ENCODE data around the gene DEPP1. TPM values are rescaled to one million over a fixed set of nuclear protein-coding genes. Genes with fewer than 3 reads are reported as not detected.

The DEPP1 gene
- polyA plus RNA-seq, 1 donor from 2014 or later: not detected

DNA sequence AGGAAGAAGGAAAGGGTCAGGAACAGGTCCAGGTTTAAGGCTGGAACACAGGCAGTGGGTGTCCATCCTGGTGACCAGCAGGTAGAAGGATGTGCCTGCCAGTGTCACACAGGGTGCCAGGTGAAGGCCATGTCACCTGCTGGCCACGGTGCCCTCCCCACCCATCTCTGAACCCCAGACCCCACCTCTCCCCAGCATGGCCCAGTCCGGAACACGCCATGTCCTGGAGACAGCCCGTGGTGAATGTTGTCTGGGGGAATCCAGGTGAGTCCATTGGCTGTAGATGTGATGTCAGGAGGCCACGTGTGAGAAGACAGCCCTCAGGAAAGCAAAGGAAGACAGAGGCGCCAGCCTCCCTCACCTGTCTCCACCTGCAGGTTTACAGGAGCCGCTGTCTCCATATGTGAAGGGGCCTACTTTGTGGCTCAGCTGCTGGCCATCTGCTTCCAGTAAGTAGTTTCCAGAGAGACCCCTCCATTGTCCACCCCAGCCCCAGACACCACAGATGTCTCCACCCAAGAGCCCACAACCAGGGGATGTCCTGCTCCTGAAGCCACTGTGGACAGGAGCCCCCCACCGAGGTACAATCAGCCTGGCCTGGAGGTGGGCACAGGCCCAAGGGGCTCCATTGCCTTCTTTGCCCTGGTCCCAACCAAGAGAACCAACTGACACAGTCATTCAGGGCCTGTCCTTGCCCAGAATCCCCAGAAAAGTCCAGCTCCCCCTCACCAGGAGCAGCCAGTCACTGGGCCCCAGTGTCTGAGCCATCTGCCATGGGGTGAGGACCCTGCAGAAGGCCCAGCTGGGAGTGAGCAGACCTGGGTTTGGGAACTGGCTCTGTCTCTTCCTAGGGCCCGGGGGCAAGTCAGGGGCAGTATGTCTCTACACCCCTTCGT lies 46.7 kb downstream of the DEPP1 start:
- no peaks in the 10 kb centered on the region for H3K9me3 Mint-ChIP-seq
- no peak overlapping the region for H3K4me3 Mint-ChIP-seq
- H3K4me1 Mint-ChIP-seq: no peaks in the 10 kb centered on the region
- no peaks in the 10 kb centered on the region for H3K27me3 Mint-ChIP-seq
- H3K27ac Mint-ChIP-seq: no peak overlapping the region
- H3K36me3 Mint-ChIP-seq: no peaks in the 10 kb centered on the region

DNA sequence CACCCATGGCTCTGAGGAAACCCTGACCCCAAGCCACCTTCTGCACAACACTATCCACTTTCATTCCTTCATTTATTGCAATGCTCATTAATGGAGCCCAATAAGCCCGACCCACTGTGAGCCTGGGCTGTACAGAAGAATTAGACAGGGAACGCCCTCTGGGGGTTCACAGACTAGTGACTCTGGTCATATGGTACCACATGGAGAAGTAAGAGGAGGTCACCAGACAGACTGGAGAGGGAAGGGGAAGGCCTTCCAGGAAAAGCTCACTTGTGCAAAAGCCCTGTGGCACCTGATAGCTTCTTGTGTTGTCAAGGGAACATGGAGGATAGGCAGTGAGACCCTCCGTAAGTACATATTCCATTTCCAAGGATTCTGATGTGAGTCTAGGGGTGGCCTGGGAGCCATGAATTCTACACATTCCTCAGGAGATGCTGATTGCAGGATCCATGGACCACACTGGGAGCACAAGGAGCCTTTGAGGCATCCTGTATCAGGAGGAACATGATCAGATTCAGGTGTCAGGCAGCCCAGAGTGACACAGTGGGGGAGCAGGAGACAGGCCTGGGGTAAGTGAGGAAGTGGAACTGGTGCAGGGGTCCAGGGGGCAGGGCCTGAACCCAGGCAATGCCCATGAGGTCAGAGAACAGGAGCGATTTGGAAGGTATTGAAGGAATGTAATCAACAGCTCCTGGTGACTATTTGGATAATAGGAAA lies 47.5 kb downstream of the DEPP1 start:
- no peaks in the 10 kb centered on the region for H3K36me3 Mint-ChIP-seq
- H3K27me3 Mint-ChIP-seq: no peaks in the 10 kb centered on the region
- no peaks in the 10 kb centered on the region for H3K9me3 Mint-ChIP-seq
- no peak overlapping the region for H3K4me3 Mint-ChIP-seq
- no peaks in the 10 kb centered on the region for H3K4me1 Mint-ChIP-seq
- H3K27ac Mint-ChIP-seq: peak overlapping the region in 1 of 3 donors; percentile 50

- peak overlapping the region in 1 of 4 donors; percentile 51 for H3K4me3 Mint-ChIP-seq
- no peak overlapping the region for H3K27ac Mint-ChIP-seq
- no peaks in the 10 kb centered on the region for H3K27me3 Mint-ChIP-seq
- H3K36me3 Mint-ChIP-seq: no peaks in the 10 kb centered on the region
- no peaks in the 10 kb centered on the region for H3K4me1 Mint-ChIP-seq
- no peaks in the 10 kb centered on the region for H3K9me3 Mint-ChIP-seq
Observed at GRCh38 chr10:44929356-44930255, 49.0 kb downstream of the DEPP1 start.

GRCh38 chr10:44928462-44928861 lies 50.1 kb downstream of the DEPP1 start:
- H3K9me3 Mint-ChIP-seq: no peaks in the 10 kb centered on the region
- no peaks in the 10 kb centered on the region for H3K36me3 Mint-ChIP-seq
- no peak overlapping the region for H3K27ac Mint-ChIP-seq
- no peaks in the 10 kb centered on the region for H3K4me1 Mint-ChIP-seq
- H3K27me3 Mint-ChIP-seq: no peaks in the 10 kb centered on the region
- no peak overlapping the region for H3K4me3 Mint-ChIP-seq

GRCh38 chr10:44927352-44927751 lies 51.3 kb downstream of the DEPP1 start:
- Mint-ChIP-seq H3K27me3 (no peaks in the 10 kb centered on the region), H3K9me3 (peaks cover 0 to 2% (median 0%) of the 10 kb centered on the region in 3 donors), H3K4me3 (no peak overlapping the region), H3K27ac (no peak overlapping the region), H3K36me3 (no peaks in the 10 kb centered on the region), H3K4me1 (no peaks in the 10 kb centered on the region)

- no peak overlapping the region for H3K27ac Mint-ChIP-seq
- no peaks in the 10 kb centered on the region for H3K36me3 Mint-ChIP-seq
- H3K4me1 Mint-ChIP-seq: no peaks in the 10 kb centered on the region
- H3K4me3 Mint-ChIP-seq: no peak overlapping the region
- H3K27me3 Mint-ChIP-seq: no peaks in the 10 kb centered on the region
- peaks cover 0 to 2% (median 0%) of the 10 kb centered on the region in 3 donors for H3K9me3 Mint-ChIP-seq
Observed at GRCh38 chr10:44926751-44927351, 51.8 kb downstream of the DEPP1 start.

Other genes with a start within 250 kb of the DEPP1 start
- gene TMEM72, start 67.5 kb downstream of the DEPP1 start, polyA plus RNA-seq: not detected
- 0.69 TPM for gene RASSF4, start 19.0 kb downstream of the DEPP1 start, polyA plus RNA-seq
- 42.9 TPM for gene ZNF22, start 22.1 kb upstream of the DEPP1 start, polyA plus RNA-seq

All from IgD-negative memory B cell (primary cell).